Endothelial cell of umbilical vein (primary cell): ENCODE results near the gene OR9G4.

ENCODE experiments used
- EZH2 ChIP-seq: IDR thresholded peaks from 2 replicates; pipeline ENCODE4 v1.6.1; 2012; ENCODE audit warnings: borderline replicate concordance, low read depth, mild to moderate bottlenecking, moderate library complexity, low read length, inconsistent platforms; ENCODE audit not compliant: severe bottlenecking
- POLR2A ChIP-seq: IDR thresholded peaks from 2 replicates; pipeline ENCODE4 v1.6.1; 2012; ENCODE audit warnings: low read depth, mild to moderate bottlenecking, control low read depth, low read length
- POLR2AphosphoS5 ChIP-seq: IDR thresholded peaks from 2 replicates; pipeline ENCODE4 v1.6.1; 2012; ENCODE audit warnings: low read depth, mild to moderate bottlenecking, control low read depth, low read length, moderate library complexity; ENCODE audit not compliant: insufficient read depth
- TF ChIP-seq, protein P1 (sequence below), 2 donors: IDR thresholded peaks; 1 replicate in 1 of 2; 2 replicates in 1 of 2; pipeline ENCODE4 v1.5.1; 2011; ENCODE audit warnings: low read length in 2 of 2, mild to moderate bottlenecking in 2 of 2, moderate library complexity in 2 of 2, control low read depth in 1 of 2, inconsistent platforms in 1 of 2, low read depth in 1 of 2; ENCODE audit not compliant: insufficient read depth in 1 of 2; ENCODE audit errors: extremely low read depth in 1 of 2

DNA sequence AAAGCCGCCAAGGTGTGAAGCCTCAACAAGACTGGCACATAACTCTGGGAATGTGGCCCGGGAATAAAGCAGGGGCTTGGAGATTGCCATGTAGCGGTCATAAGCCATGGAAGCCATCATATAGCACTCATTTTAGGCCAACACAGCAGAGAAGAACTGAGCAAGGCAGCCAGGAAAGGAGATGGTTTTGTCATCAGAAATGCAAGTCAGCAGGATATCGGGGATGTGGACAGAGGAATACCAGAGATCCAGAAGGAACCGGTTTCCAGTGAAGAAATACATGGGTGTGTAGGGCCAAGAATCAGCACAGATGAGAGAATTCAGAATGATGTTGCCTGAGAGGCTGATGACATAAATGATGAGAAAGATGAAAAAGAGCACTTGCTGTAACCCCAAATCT, 3.0 kb upstream of the OR9G4 start:
- TF ChIP-seq, protein P1, sequence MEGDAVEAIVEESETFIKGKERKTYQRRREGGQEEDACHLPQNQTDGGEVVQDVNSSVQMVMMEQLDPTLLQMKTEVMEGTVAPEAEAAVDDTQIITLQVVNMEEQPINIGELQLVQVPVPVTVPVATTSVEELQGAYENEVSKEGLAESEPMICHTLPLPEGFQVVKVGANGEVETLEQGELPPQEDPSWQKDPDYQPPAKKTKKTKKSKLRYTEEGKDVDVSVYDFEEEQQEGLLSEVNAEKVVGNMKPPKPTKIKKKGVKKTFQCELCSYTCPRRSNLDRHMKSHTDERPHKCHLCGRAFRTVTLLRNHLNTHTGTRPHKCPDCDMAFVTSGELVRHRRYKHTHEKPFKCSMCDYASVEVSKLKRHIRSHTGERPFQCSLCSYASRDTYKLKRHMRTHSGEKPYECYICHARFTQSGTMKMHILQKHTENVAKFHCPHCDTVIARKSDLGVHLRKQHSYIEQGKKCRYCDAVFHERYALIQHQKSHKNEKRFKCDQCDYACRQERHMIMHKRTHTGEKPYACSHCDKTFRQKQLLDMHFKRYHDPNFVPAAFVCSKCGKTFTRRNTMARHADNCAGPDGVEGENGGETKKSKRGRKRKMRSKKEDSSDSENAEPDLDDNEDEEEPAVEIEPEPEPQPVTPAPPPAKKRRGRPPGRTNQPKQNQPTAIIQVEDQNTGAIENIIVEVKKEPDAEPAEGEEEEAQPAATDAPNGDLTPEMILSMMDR (IDR thresholded peaks at IDR 0.05; ENCODE audit: extremely low read depth in 1 of 2, insufficient read depth in 1 of 2, low read depth in 1 of 2, low read length in 2 of 2), result no peak
- TF ChIP-seq EZH2 (no peak), POLR2A (no peak), POLR2AphosphoS5 (no peak)
